Measurements from ENCODE around the gene STEAP2.

Gene STEAP2

DNA sequence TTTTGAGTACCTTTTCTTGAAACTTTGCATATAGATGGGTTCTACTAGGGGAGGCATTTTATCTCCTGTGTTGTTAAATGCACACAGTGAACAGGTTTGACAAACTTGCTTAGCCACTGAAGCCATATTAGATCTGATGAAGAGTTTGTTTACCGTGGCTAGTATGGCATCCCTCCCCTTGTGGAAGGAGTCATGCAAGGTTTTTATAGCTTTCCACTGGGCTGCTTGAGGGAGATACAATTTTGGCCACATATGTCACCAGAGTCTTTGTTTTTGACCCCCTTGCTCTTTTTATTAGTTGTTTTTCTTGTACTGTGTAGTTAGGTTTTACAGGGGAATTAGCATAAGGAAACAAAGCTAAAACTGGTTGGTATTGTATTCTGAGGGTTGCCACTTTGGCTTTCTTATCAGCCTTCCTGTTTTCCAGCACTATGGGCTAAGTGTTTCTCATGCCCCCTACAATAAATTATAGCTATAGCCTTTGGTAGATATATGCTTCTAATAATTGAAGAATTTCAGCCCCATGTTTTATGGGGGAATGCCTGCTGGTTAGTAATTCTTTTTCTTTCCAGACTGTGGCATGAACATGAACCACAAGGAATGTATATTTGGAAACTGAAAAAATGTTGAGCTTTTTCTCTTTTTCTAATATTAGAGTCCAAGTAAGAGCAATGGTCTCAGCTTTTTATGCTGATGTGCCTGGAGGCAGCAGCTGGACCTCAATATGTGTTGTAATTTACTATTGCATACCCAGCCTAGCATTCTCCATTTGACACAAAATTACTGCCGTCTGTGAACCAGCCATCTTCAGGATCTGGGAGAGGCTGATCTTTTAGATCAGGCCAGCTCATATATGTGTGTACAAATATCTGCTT, 18.4 kb upstream of the STEAP2 start:
- DNase-seq (ENCODE audit: low spot score): no peak

DNA sequence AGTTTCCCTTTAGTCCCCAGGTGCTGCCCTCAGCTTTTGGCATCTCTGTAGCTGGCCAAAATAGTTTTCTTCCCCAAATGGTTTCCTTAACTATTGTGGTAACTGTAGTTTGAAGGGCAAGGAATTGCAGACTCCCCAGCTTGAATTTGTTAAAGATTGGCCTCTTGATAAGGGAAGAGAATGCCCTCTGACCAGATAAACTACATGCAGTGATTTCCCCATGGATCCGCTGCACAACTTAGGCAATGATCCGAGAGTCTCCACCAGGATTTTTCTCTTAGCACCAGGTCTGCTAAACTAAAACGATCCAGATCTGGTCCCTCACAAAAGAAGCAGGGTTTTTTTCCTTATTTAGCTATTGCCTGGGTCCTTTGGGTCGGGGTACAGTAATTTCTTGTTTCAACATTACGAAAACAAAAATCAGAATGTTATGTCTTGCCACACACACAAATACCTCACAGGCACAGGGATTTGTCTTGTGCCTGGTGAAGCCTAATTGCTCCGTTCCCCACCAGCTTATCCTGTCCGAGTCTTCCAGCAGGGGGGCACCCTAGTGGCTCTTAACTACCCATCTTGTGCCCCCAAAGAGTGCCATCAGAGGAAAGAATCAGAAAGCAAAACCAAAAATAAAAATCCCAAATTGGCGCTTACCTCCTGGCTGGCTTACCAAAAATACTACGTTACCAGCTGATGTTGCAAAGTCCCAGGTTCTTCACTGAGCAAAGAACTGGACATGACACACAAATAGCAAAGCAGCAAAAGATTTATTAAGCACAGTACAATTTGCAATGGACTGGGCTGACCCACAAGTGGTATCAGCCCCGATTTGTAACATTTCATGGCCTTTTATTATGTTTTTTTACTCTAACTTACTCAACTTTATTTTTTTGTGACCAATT, 16.4 kb upstream of the STEAP2 start:
- no peak for DNase-seq (ENCODE audit: low spot score)

DNA sequence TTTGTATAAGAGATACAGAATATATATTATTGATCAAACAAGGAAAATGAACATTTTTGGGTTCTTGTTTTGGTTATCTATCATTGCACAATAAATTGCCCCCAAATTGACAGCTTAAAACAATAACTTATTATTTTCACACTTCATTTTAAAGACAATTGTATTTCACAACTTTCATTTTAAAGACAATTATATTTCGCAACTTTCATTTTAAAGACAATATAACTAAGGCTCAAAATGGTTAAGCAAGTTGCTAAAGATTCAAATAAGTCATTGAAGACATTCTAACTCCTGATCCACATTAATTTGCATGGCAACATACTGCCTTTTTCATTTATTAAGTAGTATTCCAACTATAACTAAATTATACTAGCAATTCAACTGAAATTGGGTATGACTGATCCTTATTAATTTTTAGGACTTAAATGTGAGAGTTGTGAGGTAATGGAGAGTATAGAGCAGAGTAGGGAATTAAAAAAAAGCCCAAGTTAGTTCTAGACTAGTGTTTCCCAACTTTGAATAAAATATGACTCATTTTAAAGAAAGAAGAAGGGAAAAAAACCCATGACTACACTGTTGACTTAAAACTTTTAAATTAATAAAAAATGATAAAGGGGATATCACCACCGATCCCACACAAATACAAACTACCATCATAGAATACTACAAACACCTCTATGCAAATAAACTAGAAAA, 9.9 kb upstream of the STEAP2 start:
- no peak for DNase-seq (ENCODE audit: low spot score)

DNA sequence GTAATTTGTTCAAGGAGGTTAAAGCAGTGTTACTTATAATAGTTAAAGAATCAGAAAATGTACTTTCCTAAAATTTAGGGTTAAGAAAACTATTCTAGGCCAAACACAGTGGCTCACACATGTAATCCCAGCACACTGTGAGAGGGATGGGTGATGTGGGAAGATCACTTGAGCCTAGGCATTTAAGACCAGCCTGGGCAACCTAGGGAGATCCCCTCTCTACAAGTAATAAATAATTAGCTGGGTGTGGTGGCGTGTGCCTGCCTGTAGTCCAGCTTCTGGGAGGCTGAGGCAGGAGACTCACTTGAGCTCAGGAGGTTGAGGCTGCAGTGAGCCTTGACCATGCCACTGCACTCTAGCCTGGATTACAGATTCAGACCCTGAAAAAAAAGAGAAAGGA, 3.6 kb upstream of the STEAP2 start:
- DNase-seq (ENCODE audit: low spot score): no peak

DNA sequence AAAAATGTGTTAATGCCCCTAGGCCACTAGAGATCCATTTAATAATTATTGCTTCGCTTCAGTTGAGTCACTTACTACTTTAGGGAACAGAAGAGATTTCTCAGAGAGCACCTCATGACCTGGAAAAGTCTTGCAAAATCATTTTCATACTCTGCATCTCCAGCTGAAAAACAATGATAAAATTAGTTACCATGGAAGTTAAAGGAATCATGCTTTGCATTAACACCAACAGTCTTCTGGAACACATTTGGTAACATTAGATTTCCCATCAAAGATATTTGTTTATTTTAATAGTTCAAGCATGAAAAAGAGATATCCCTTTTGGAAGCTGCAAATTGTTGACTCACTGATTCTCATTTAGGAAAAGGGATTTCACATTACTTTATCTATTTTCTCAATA, 1.8 kb upstream of the STEAP2 start:
- DNase-seq (ENCODE audit: low spot score): no peak

DNA sequence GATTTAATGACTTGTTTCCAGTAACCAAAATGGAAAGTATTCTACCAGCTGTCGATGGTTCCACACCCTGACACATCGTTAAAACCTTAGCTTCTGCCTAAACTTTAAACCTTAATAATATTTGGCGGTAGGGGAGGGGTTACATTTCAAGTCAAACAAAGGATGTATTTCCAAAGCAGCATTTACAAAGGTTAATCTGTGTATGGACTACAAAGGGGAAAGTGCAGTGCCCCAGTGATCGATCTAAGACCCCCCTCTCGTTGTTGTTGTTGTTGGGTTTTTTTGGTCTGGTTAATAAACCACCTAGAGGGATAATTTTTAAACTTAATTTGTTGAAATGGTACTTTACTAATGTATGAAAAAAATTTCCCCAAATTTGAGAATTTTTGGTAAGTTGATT, 1.1 kb upstream of the STEAP2 start:
- DNase-seq (ENCODE audit: low spot score): no peak

DNA sequence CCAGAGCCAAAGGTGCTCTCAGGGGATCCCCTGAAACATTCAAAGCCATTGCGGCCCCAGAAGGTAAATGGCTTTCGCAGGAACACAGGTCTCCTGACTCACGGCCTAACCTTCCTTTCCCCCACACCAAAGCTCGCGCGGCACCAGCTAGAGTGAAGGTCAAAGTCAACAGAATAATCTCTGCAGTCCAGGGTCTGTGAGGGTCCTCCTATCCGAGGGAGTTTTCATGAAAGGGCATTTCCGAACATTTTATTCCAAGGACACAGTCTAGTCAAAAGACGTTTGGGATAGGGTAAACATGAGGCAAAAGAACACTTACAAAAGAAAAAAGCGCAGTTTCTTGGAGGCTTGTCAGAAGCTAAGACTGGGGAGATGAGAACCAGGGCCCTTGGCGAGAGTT, 559 bp upstream of the STEAP2 start:
- no peak for DNase-seq (ENCODE audit: low spot score)

DNA sequence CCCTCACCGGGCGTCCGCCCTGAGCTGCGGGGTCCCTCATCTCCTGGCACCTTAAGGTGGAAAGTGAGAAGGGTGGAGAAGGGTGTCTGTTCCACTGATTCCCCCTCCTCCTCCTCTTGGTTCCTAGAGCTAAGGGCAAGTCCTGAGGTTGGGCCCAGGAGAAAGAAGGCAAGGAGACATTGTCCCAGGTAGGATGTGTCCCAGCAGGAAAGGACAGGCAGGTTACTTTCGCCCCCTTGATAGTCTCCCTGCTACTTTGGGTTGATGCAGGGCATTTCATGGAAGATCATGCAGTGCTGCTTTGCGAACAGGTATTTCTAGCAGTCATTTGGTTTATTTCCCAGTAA, 582 bp downstream of the STEAP2 start:
- no peak for DNase-seq (ENCODE audit: low spot score)

DNA sequence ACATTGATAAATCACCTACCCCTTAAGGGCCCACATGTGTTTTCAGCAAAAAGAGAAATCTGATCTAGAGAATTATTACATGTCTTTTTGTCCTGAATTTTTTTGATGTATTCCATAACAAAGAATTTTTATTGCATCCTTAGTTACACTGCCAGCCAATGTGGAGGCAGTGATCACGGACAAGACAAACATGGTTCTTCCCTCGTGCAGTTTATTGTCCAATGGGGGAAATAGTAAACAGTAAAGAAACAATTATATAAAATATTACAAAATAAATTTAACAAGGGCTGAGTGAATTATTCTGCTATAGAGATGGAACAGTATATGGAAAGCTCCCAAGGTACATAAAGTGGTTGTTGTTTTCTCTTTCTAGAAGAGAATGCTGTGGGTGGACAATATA, 2.0 kb downstream of the STEAP2 start:
- no peak for DNase-seq (ENCODE audit: low spot score)

DNA sequence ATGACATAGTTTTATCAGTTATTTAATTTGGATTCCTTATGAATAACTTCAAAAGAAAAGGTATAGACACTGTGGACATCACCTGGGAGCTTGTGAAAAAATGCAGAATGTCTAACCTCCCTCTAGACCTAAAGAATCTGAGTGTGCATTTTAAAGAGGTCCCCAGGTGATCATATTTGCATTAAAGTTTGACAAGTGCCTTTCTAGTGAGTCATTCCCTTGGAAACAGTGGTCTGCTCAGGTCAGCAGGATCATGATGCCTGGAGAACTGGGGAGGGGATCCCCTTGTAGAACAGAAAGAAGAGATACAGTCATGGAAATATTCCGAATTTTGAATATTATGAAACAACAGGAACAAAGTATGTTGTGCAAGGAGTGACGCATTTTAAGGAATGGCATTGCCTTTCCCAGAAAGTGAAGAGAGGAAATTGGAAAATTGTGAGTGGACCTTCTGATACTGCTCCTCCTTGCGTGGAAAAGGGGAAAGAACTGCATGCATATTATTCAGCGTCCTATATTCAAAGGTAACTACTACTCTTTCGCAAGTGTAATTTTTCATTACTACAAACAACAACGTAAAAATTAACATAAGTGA, 4.6 kb downstream of the STEAP2 start:
- no peak for DNase-seq (ENCODE audit: low spot score)

DNA sequence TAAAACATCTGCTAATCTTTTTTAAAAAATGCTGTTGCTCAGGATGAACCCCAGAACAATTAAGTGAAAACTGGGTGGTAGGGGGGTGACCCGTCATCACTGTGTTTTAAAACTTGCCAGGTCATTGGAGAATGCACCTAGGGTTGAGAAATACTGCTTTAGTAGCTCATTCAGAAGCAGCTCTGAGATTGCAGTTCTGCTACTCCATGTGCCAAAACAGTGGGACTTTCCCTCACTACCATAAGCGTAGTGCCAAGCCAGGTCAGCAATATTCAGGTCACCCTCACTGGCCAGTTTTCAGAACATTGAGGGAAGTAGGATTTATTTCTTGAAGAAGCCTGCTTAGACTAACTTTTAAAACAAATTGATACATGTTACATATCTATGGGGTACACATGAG, 5.2 kb downstream of the STEAP2 start:
- no peak for DNase-seq (ENCODE audit: low spot score)

DNA sequence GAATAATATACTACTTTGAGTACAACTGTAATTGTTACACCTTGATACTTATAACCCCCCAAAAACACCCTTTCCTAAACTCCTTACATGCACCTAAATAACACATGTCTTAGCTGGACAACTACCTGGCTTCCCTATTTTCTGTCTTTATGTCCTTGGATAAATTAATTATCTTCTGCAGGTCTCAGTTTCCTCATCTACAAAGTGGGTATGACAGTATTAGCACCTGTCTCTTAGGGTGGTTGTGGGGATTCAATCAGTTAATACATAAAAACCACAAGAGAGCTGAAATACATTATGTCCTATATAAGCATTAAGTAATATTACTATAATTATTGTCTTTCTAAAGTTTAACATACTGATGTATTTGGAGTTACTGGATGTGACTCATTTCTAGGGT, 10.8 kb downstream of the STEAP2 start:
- DNase-seq (ENCODE audit: low spot score): no peak

DNA sequence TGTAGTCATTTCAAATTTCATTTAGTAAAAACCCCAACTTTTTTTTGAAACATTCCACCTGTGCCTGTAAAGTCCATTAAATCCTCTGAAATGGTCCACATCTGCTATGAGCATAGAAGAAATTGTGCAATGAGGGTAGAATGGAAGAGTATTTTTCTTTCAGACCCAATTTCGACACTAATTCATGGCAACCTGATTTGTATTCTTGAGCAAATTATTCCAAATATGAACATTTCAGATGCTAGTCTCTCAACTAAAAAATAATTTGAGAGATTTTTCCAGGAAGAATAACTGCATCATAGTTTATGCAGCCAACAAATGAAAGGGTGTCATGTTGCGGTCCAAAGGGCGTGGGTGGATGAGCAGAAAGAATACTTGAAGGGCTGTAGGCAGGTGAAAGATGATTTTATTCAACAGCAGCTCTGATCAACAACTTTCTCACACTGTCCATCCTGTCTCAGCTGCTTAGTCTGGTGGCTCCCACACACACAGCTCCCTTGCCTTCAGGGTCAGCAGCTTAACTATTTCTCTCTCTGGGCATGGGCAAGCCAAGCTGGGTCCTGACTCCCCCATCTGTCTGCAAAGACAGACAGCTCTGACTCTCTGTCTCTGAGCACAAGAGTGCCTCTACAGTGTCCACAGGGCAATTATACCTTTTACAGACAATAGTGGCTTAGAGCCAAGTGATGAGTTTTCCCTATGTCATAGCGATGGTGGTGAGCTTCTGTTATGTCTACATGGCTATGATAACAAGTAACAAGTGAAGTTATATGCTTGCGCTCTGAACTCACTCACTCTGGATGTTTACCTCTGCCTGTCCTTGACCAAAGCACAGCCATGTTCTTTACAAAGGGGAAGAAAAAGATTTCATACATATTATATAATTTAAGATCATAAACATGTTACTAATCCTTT, 11.5 kb downstream of the STEAP2 start:
- no peak for DNase-seq (ENCODE audit: low spot score)

DNA sequence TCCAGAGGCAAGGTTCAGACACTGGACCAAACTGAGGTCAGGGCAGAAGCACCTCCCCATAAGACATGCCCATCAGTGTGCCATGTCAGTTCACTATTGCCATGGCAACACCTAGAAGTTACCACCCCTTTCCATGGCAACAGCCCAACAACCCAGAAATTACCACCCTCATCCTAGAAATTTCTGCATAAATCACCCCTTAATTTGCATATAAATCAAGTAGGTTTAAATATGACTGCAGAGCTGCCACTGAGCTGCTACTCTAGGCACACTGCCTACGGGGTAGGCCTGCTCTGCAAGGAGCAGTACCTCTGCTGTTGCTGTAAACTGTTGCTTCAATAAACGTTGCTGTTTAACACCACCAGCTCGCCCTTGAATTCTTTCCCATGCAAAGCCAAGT, 12.7 kb downstream of the STEAP2 start:
- DNase-seq (ENCODE audit: low spot score): no peak

DNA sequence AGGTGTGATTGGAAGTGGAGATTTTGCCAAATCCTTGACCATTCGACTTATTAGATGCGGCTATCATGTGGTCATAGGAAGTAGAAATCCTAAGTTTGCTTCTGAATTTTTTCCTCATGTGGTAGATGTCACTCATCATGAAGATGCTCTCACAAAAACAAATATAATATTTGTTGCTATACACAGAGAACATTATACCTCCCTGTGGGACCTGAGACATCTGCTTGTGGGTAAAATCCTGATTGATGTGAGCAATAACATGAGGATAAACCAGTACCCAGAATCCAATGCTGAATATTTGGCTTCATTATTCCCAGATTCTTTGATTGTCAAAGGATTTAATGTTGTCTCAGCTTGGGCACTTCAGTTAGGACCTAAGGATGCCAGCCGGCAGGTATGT, 13.6 kb downstream of the STEAP2 start:
- DNase-seq (ENCODE audit: low spot score): no peak

DNA sequence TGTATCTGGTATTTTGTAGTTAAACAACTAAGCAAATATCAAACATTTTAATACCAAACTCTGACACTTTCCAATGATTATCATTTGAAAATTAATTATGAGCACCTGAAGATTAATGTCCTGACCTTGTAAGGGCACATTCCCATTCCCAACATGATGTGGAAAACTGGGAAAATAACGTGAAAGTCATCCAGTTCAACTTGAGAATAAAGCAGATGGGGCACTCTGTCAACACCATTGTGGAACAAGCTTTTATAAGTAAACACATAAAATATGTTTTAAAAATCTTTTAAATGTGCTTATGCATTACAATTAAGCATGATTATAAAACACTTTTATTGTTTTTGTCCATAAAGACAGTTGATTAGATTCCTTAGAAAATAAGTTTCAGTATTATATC, 14.1 kb downstream of the STEAP2 start:
- DNase-seq (ENCODE audit: low spot score): no peak

DNA sequence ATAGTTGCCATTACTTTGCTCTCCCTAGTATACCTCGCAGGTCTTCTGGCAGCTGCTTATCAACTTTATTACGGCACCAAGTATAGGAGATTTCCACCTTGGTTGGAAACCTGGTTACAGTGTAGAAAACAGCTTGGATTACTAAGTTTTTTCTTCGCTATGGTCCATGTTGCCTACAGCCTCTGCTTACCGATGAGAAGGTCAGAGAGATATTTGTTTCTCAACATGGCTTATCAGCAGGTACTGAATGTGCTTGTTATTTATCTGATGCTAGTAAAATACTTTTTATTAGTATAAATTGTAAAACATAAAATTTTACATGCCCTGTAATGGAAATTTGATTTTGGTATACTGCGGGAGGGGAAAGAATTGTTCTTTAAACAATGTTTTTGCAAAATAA, 15.7 kb downstream of the STEAP2 start:
- DNase-seq (ENCODE audit: low spot score): no peak

DNA sequence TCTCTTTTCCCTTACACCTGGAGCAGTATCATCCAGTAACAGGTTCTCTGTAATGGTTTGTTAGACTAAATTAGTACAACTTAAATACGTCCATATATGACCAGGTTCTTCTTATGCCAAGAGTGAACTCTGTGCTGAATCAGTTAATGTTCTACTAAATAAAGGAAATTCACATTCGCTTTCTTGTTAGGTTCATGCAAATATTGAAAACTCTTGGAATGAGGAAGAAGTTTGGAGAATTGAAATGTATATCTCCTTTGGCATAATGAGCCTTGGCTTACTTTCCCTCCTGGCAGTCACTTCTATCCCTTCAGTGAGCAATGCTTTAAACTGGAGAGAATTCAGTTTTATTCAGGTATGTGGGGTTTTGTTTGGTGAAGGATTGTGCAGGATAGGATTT, 18.1 kb downstream of the STEAP2 start:
- DNase-seq (ENCODE audit: low spot score): no peak

DNA sequence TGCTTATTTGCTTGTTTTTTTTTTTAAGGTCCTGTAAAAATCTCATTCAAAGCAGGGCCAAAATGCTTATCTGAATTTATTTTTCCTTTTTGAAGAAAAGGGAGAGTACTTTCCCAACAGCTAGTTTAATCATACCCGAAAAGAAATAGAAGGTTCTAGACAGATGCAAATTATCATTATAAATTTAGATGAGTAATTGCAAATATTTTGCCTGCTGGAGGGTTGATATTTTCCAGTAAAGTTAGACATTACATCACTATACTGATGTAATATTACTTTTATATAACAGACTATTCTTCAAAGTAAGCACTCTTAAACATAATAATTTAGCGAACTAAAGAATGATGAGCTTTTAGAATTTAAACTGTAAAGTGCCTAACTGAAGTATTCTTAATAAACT, 19.3 kb downstream of the STEAP2 start:
- no peak for DNase-seq (ENCODE audit: low spot score)

DNA sequence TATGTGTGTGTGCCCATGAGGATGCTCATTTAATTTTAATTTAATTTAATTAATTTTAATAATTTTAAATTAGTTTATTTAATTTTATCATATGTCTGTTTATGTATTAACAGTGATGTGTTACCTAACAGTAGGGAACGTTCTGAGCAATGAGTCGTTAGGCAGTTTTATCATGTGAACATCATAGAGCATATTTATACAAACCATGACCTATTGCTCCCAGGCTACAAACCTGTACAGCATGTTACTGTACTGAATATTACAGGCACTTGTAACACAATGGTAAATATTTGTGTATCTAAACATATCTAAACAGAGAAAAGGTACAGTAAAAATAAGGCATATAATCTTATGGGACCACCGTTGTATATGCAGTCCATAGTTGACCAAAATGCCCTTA, 19.8 kb downstream of the STEAP2 start:
- no peak for DNase-seq (ENCODE audit: low spot score)

DNA sequence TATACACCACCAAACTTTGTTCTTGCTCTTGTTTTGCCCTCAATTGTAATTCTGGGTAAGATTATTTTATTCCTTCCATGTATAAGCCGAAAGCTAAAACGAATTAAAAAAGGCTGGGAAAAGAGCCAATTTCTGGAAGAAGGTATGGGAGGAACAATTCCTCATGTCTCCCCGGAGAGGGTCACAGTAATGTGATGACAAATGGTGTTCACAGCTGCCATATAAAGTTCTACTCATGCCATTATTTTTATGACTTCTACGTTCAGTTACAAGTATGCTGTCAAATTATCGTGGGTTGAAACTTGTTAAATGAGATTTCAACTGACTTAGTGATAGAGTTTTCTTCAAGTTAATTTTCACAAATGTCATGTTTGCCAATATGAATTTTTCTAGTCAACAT, 20.9 kb downstream of the STEAP2 start:
- DNase-seq (ENCODE audit: low spot score): no peak

Measured in CD4-positive, alpha-beta T cell treated with Interleukin-2 at 100 ng/mL for 4 hours (primary cell).